H9 (cell line): Measurements from ENCODE around the gene EDDM3A. TPM values are rescaled to one million over a fixed set of nuclear protein-coding genes. Genes with fewer than 3 reads are reported as not detected.

Experiments
- DNase-seq: peaks from one replicate; pipeline ENCODE4 v3.0.0-alpha.2; 2017
- H2AFZ ChIP-seq: one replicate; pipeline ENCODE4 v1.6.1; 2013; ENCODE audit warnings: mild to moderate bottlenecking, low read length, control low read depth, moderate library complexity
- H2AK5ac ChIP-seq: 2 replicates; pipeline ENCODE4 v1.6.1; 2013; ENCODE audit warnings: low read length, control low read depth, mixed read lengths; ENCODE audit not compliant: insufficient read length
- H2BK120ac ChIP-seq: one replicate; pipeline ENCODE4 v1.6.1; 2013; ENCODE audit warnings: low read depth, mild to moderate bottlenecking, low read length, control low read depth, inconsistent platforms; ENCODE audit not compliant: poor library complexity, severe bottlenecking
- H2BK12ac ChIP-seq: 2 replicates; pipeline ENCODE4 v1.6.1; 2013; ENCODE audit warnings: low read length, control low read depth, mixed read lengths, low read depth; ENCODE audit not compliant: insufficient read length
- H2BK15ac ChIP-seq: 2 replicates; pipeline ENCODE4 v1.6.1; 2013; ENCODE audit warnings: low read depth, low read length, control low read depth
- H2BK20ac ChIP-seq: one replicate; pipeline ENCODE4 v1.6.1; 2013; ENCODE audit warnings: low read depth, mild to moderate bottlenecking, low read length, control low read depth, inconsistent platforms; ENCODE audit not compliant: poor library complexity, severe bottlenecking
- H2BK5ac ChIP-seq: 2 replicates; pipeline ENCODE4 v1.6.1; 2013; ENCODE audit warnings: low read length, control low read depth, mixed read lengths; ENCODE audit not compliant: insufficient read length
- H3K14ac ChIP-seq: 2 replicates; pipeline ENCODE4 v1.6.1; 2013; ENCODE audit warnings: low read length, control low read depth; ENCODE audit not compliant: insufficient read depth
- H3K18ac ChIP-seq: 2 replicates; pipeline ENCODE4 v1.6.1; 2013; ENCODE audit warnings: low read depth, mild to moderate bottlenecking, mixed read lengths, low read length, control low read depth; ENCODE audit not compliant: insufficient read length
- H3K23ac ChIP-seq: 2 replicates; pipeline ENCODE4 v1.6.1; 2013; ENCODE audit warnings: low read length, control low read depth, mixed read lengths, low read depth; ENCODE audit not compliant: insufficient read length
- H3K23me2 ChIP-seq: 2 replicates; pipeline ENCODE4 v1.6.1; 2013; ENCODE audit warnings: low read depth, mild to moderate bottlenecking, mixed read lengths, low read length, control low read depth; ENCODE audit not compliant: insufficient read length, poor library complexity, severe bottlenecking
- H3K27ac ChIP-seq: 2 replicates; pipeline ENCODE4 v1.5.1; 2013; ENCODE audit warnings: low read length, control low read depth, mixed read lengths, low read depth; ENCODE audit not compliant: insufficient read length
- H3K27me3 ChIP-seq: 2 replicates; pipeline ENCODE4 v1.6.1; 2013; ENCODE audit warnings: low read length, control low read depth, inconsistent platforms; ENCODE audit not compliant: insufficient read depth
- H3K4ac ChIP-seq: 2 replicates; pipeline ENCODE4 v1.6.1; 2013; ENCODE audit warnings: low read depth, mild to moderate bottlenecking, control low read depth, inconsistent platforms, low read length, moderate library complexity
- H3K4me1 ChIP-seq: 2 replicates; pipeline ENCODE4 v1.6.1; 2013; ENCODE audit warnings: low read length, control low read depth, inconsistent platforms; ENCODE audit not compliant: insufficient read depth
- H3K4me2 ChIP-seq: 2 replicates; pipeline ENCODE4 v1.6.1; 2013; ENCODE audit warnings: low read length, control low read depth, mixed read lengths; ENCODE audit not compliant: insufficient read length, insufficient read depth
- H3K56ac ChIP-seq: 2 replicates; pipeline ENCODE4 v1.6.1; 2013; ENCODE audit warnings: low read depth, mild to moderate bottlenecking, mixed read lengths, low read length, control low read depth; ENCODE audit not compliant: insufficient read length
- H3K79me1 ChIP-seq: 2 replicates; pipeline ENCODE4 v1.6.1; 2013; ENCODE audit warnings: low read depth, mild to moderate bottlenecking, moderate library complexity, low read length, control low read depth, inconsistent platforms; ENCODE audit not compliant: insufficient read depth, poor library complexity, severe bottlenecking
- H3K79me2 ChIP-seq: 2 replicates; pipeline ENCODE4 v1.6.1; 2013; ENCODE audit warnings: low read length, control low read depth, inconsistent platforms; ENCODE audit not compliant: insufficient read depth
- H3K9ac ChIP-seq: 2 replicates; pipeline ENCODE4 v1.6.1; 2013; ENCODE audit warnings: low read length, control low read depth, mixed read lengths; ENCODE audit not compliant: insufficient read length; ENCODE audit errors: extremely low read depth
- H3K9me3 ChIP-seq: one replicate; pipeline ENCODE4 v1.6.1; 2013; ENCODE audit warnings: low read depth, low read length, inconsistent platforms; ENCODE audit not compliant: control insufficient read depth
- H3T11ph ChIP-seq: one replicate; pipeline ENCODE4 v1.6.1; 2013; ENCODE audit warnings: mild to moderate bottlenecking, low read length, control low read depth, inconsistent platforms
- H4K20me1 ChIP-seq: one replicate; pipeline ENCODE4 v1.6.1; 2013; ENCODE audit not compliant: control insufficient read depth, insufficient read length, insufficient read depth
- H4K5ac ChIP-seq: 2 replicates; pipeline ENCODE4 v1.6.1; 2013; ENCODE audit warnings: low read depth, mild to moderate bottlenecking, mixed read lengths, low read length, control low read depth; ENCODE audit not compliant: insufficient read length
- H4K8ac ChIP-seq: replicated peaks from 2 replicates; pipeline ENCODE4 v1.6.1; 2013; ENCODE audit warnings: low read length, control low read depth, mixed read lengths, low read depth; ENCODE audit not compliant: insufficient read length
- H4K91ac ChIP-seq: 2 replicates; pipeline ENCODE4 v1.6.1; 2013; ENCODE audit warnings: low read depth, mild to moderate bottlenecking, moderate library complexity, mixed read lengths, low read length, control low read depth; ENCODE audit not compliant: insufficient read length
- H3K27ac Mint-ChIP-seq, 3 experiments: 2 replicates in 2 of 3; 3 replicates in 1 of 3; pipeline ENCODE4 v1.8.0; 2020 to 2021; ENCODE audit warnings: mixed read lengths in 3 of 3, mild to moderate bottlenecking in 1 of 3, moderate library complexity in 1 of 3
- H3K27me3 Mint-ChIP-seq: 2 replicates; pipeline ENCODE4 v1.8.0; 2021; ENCODE audit warnings: low read depth, mild to moderate bottlenecking, moderate library complexity, mixed read lengths
- H3K36me3 Mint-ChIP-seq, 3 experiments: 2 replicates in 2 of 3; 3 replicates in 1 of 3; pipeline ENCODE4 v1.8.0; 2020 to 2021; ENCODE audit warnings: low read depth in 3 of 3, mixed read lengths in 3 of 3; ENCODE audit not compliant: insufficient read depth in 1 of 3
- H3K4me1 Mint-ChIP-seq, 2 experiments: 2 replicates each; pipeline ENCODE4 v1.8.0; 2020; ENCODE audit warnings: mixed read lengths in 2 of 2
- H3K4me3 Mint-ChIP-seq, 2 experiments: 2 replicates in 1 of 2; 3 replicates in 1 of 2; pipeline ENCODE4 v1.8.0; 2020 to 2021; ENCODE audit warnings: mild to moderate bottlenecking in 2 of 2, mixed read lengths in 2 of 2, moderate library complexity in 1 of 2
- H3K9me3 Mint-ChIP-seq, 2 experiments: 2 replicates in 1 of 2; 3 replicates in 1 of 2; pipeline ENCODE4 v1.8.0; 2020; ENCODE audit warnings: mild to moderate bottlenecking in 2 of 2, mixed read lengths in 2 of 2, moderate library complexity in 1 of 2
- CTCF ChIP-seq: fragments of 200-600 bp; sonication (generic); conservative IDR thresholded peaks from 3 replicates; pipeline ENCODE4 v1.8.0; 2021; ENCODE audit warnings: antibody characterized with exemption, mild to moderate bottlenecking
- WGBS: extraction: QIAGEN DNeasy Blood & Tissue Kit; methylation state at CpG from one replicate; pipeline ENCODE4 v1.1.7; 2013; ENCODE audit warnings: missing lambda C conversion rate, low lambda C conversion rate, mixed read lengths; ENCODE audit not compliant: insufficient read length; ENCODE audit errors: extremely low coverage; 5-methylcytosine and 5-hydroxymethylcytosine counted together
- total RNA-seq: library from RNA; stranded (reverse); gene quantifications from 2 replicates; pipeline ENCODE4 v1.2.1, GENCODE V29; 2021

EDDM3A gene
- total RNA-seq, 1 experiment from 2014 or later = not detected

GRCh38 chr14:20732477-20732876, 13.2 kb upstream of the EDDM3A start:
- no peak for TF ChIP-seq CTCF
- no peak overlapping the region for H3K14ac ChIP-seq
- H4K20me1 ChIP-seq = no peaks in the 10 kb centered on the region
- no peak overlapping the region for H3K23ac ChIP-seq
- no peak overlapping the region for H3K4me2 ChIP-seq
- no peak overlapping the region for H2AK5ac ChIP-seq
- H3K79me2 ChIP-seq = no peaks in the 10 kb centered on the region
- Mint-ChIP-seq H3K4me1 (peaks cover 6 to 10% of the 10 kb centered on the region in 2 experiments; a peak in 3 of 4 replicates), H3K36me3 (no peaks in the 10 kb centered on the region), H3K27ac (no peak overlapping the region), H3K9me3 (no peaks in the 10 kb centered on the region), H3K27me3 (peaks cover 9% of the 10 kb centered on the region), H3K4me3 (no peak overlapping the region; a peak in 1 of 5 replicates)
- no peak overlapping the region for H2BK15ac ChIP-seq
- no peaks in the 10 kb centered on the region for H3K23me2 ChIP-seq
- no peak overlapping the region for H4K91ac ChIP-seq
- H4K5ac ChIP-seq = no peak overlapping the region
- no peak overlapping the region for H2BK12ac ChIP-seq
- no peak overlapping the region for H2BK20ac ChIP-seq
- H4K8ac ChIP-seq = no peak overlapping the region
- H2BK5ac ChIP-seq = no peak overlapping the region
- H3T11ph ChIP-seq = no peak overlapping the region
- WGBS = no CpG with 5 or more reads among the region's 5 CpGs
- H3K18ac ChIP-seq = no peak overlapping the region
- no peak overlapping the region for H2BK120ac ChIP-seq
- no peaks in the 10 kb centered on the region for H3K9me3 ChIP-seq
- no peak overlapping the region for H3K4ac ChIP-seq
- H3K27ac ChIP-seq = no peak overlapping the region
- no peaks in the 10 kb centered on the region for H3K4me1 ChIP-seq
- DNase-seq = no peak
- no peaks in the 10 kb centered on the region for H3K79me1 ChIP-seq
- H3K9ac ChIP-seq = no peak overlapping the region
- H3K56ac ChIP-seq = no peak overlapping the region
- no peaks in the 10 kb centered on the region for H3K27me3 ChIP-seq
- H2AFZ ChIP-seq = no peak overlapping the region
